Activated CD4-positive, alpha-beta memory T cell treated with anti-CD3 and anti-CD28 coated beads, Interleukin-2, amount 10 ng/mL, durations not matched to agents 7 days and 5 days (primary cell): Measurements from ENCODE around the gene FBXL20. TPM values are rescaled to one million over a fixed set of nuclear protein-coding genes. Genes with fewer than 3 reads are reported as not detected.
"Not testable (repeated sequence)": the region's sequence is repeated elsewhere in the genome, so short reads cannot be mapped to it uniquely, and the experiment has no call there.

ENCODE experiments used
- CTCF ChIA-PET: fragments of 350-600 bp; sonication (Branson Sonifier 250); formaldehyde crosslinking; loops from one replicate; lab custom pipeline; 2021; ENCODE audit warnings: antibody characterized with exemption, inconsistent platforms; lab: Charles Lee
- POLR2A ChIA-PET: fragments of 350-600 bp; sonication (Branson Sonifier 250); formaldehyde crosslinking; loops from one replicate; lab custom pipeline; 2021; ENCODE audit warnings: antibody characterized with exemption; lab: Charles Lee
- DNase-seq: peaks from one replicate; pipeline ENCODE4 v3.0.0-alpha.2; 2020
- H3K27ac Mint-ChIP-seq: one replicate; pipeline ENCODE4 v1.8.0; 2021; ENCODE audit warnings: mild to moderate bottlenecking, mixed read lengths
- H3K27me3 Mint-ChIP-seq: one replicate; pipeline ENCODE4 v1.8.0; 2021; ENCODE audit warnings: mixed read lengths
- H3K36me3 Mint-ChIP-seq: one replicate; pipeline ENCODE4 v1.8.0; 2021; ENCODE audit warnings: low read depth, mixed read lengths
- H3K4me1 Mint-ChIP-seq: one replicate; pipeline ENCODE4 v1.8.0; 2021; ENCODE audit warnings: mixed read lengths
- H3K4me3 Mint-ChIP-seq: one replicate; pipeline ENCODE4 v1.8.0; 2021; ENCODE audit warnings: mild to moderate bottlenecking, mixed read lengths
- H3K9me3 Mint-ChIP-seq: one replicate; pipeline ENCODE4 v1.8.0; 2021; ENCODE audit warnings: mixed read lengths
- total RNA-seq, 2 experiments: library from RNA; stranded (reverse); gene quantifications; one replicate each; pipeline ENCODE4 v1.2.3, GENCODE V29; 2021

FBXL20 gene
- total RNA-seq, 2 experiments from 2014 or later: 17.5 to 18.4 TPM

DNA sequence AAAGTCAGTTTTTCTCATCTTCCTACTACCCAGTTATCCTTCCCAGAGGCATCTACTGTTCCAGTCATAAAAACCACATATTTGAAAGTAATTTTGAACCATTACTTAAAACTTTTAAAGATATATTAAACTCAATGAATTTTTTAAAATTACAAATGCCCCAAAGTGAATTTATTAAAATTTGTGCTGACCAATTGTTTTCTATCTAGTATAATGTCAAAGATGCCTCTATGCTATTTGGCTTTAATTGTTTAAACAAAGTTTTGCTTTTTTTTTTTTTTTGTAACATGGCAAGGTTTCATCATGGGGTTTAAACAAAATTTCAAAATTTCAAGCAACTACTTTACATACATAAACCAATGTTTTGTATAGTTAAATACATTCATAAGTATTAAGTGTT, 60.7 kb downstream of the FBXL20 start:
- Mint-ChIP-seq H3K27ac (no peak overlapping the region), H3K27me3 (no peaks in the 10 kb centered on the region), H3K9me3 (no peaks in the 10 kb centered on the region), H3K4me1 (no peaks in the 10 kb centered on the region), H3K36me3 (no peaks in the 10 kb centered on the region), H3K4me3 (no peak overlapping the region)
- ChIA-PET CTCF (no interaction called here), POLR2A (no interaction called here)
- no peak for DNase-seq

DNA sequence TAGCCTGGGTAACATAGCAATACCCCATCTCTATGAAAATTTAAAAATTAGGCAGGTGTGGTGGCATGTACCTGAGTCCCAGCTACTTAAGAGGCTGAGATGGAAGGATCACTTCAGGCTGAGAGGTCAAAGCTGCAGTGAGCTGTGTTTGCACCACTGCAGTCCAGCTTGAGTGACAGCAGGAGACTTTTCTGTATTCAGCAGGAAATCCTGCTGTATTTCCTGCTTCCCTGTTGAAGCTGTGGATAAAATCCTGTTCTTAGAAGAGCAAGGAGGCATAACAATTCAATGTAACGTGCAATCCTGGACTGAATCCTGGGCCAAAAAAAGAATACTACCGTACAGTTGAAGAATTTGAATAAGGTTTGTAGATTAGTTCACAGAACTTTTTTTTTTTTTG, 62.2 kb downstream of the FBXL20 start:
- Mint-ChIP-seq H3K4me3 (no peak overlapping the region), H3K27ac (no peak overlapping the region), H3K9me3 (no peaks in the 10 kb centered on the region), H3K27me3 (no peaks in the 10 kb centered on the region), H3K4me1 (no peaks in the 10 kb centered on the region), H3K36me3 (no peaks in the 10 kb centered on the region)
- ChIA-PET POLR2A (no interaction called here), CTCF (no interaction called here)
- DNase-seq: no peak

DNA sequence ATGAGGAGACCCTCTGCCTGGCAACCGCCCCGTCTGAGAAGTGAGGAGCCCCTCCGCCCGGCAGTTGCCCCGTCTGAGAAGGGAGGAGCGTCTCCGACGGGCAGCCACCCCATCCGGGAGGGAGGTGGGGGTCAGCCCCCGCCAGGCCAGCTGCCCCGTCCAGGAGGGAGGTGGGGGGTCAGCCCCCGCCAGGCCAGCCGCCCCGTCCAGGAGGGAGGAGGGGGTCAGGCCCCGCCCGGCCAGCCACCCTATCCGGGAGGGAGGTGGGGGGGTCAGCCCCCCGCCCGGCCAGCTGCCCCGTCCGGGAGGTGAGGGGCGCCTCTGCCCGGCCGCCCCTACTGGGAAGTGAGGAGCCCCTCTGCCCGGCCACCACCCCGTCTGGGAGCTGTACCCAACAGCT, 63.8 kb downstream of the FBXL20 start:
- H3K4me1 Mint-ChIP-seq, H3K36me3 Mint-ChIP-seq, POLR2A ChIA-PET, DNase-seq, H3K27ac Mint-ChIP-seq, H3K9me3 Mint-ChIP-seq, H3K4me3 Mint-ChIP-seq, H3K27me3 Mint-ChIP-seq, CTCF ChIA-PET: not testable (repeated sequence)

DNA sequence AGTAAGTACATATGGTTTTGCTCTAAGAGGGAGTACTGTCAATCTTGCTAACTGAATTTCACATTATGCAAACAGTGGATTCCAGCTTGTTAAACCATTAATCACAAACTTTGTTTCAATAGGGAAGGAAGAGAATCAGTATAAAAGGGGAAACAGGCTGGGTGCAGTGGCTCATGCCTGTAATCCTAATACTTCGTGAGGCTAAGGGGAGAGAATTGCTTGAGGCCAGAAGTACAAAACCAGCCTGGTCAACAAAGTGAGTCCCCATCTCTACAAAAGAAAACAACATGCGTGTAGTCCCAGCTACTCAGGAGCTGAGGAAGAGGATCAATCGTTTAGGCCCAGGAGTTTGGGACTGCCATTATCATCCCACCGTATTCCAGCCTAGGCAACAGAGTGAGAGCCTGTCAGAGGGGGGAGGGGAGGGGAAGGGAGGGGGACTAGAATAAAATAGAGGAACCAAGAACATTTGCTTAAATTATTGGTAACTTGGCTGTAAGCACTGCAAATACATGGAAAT, 65.7 kb downstream of the FBXL20 start:
- no peaks in the 10 kb centered on the region for H3K9me3 Mint-ChIP-seq
- no peak overlapping the region for H3K4me3 Mint-ChIP-seq
- no peak overlapping the region for H3K27ac Mint-ChIP-seq
- H3K4me1 Mint-ChIP-seq: no peaks in the 10 kb centered on the region
- ChIA-PET POLR2A (no interaction called here), CTCF (no interaction called here)
- no peak for DNase-seq
- no peaks in the 10 kb centered on the region for H3K27me3 Mint-ChIP-seq
- no peaks in the 10 kb centered on the region for H3K36me3 Mint-ChIP-seq

DNA sequence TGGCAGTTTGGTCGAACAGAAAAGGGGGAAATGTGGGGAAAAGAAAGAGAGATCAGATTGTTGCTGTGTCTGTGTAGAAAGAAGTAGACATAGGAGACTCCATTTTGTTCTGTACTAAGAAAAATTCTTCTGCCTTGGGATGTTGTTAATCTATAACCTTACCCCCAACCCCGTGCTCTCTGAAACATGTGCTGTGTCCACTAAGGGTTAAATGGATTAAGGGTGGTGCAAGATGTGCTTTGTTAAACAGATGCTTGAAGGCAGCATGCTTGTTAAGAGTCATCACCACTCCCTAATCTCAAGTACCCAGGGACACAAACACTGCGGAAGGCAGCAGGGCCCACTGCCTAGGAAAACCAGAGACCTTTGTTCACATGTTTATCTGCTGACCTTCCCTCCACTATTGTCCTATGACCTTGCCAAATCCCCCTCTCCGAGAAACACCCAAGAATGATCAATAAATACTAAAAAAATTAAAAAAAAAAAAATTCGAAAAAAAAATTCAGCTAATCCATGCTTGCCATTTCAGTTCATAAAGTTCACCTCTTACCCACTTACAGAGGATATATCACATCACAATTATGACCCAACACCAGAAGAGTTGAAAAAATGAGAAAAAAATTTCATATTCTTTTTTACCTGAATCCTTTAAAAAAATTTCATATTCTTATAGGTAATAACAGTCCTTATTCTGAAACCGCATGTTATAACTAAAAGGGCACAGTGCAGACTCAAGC, 67.2 kb downstream of the FBXL20 start:
- H3K27me3 Mint-ChIP-seq, H3K9me3 Mint-ChIP-seq, POLR2A ChIA-PET, H3K4me1 Mint-ChIP-seq, DNase-seq, H3K4me3 Mint-ChIP-seq, H3K36me3 Mint-ChIP-seq, CTCF ChIA-PET, H3K27ac Mint-ChIP-seq: not testable (repeated sequence)

DNA sequence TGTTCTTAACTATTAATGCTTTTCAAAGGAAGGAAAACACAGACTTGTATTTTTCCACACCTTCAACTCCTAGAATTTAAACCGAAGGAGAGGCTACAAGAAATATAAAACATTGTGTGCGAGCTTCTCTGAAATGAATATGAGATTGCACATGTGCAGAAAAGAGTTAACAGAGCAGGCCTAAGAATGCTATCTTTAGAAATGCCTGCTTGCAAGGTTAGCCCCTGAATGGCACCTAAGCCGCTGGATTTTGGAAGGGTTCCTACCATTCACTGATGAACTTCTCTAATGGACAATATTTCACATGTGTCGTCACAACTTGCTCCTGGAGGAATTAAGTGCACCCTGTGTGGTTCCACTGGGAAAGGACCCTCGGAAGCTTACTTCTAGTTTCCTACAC, 69.3 kb downstream of the FBXL20 start:
- no peaks in the 10 kb centered on the region for H3K36me3 Mint-ChIP-seq
- no peaks in the 10 kb centered on the region for H3K27me3 Mint-ChIP-seq
- no peaks in the 10 kb centered on the region for H3K4me1 Mint-ChIP-seq
- DNase-seq: no peak
- H3K9me3 Mint-ChIP-seq: no peaks in the 10 kb centered on the region
- POLR2A ChIA-PET: no interaction called here
- no peak overlapping the region for H3K4me3 Mint-ChIP-seq
- CTCF ChIA-PET: no interaction called here
- H3K27ac Mint-ChIP-seq: no peak overlapping the region

DNA sequence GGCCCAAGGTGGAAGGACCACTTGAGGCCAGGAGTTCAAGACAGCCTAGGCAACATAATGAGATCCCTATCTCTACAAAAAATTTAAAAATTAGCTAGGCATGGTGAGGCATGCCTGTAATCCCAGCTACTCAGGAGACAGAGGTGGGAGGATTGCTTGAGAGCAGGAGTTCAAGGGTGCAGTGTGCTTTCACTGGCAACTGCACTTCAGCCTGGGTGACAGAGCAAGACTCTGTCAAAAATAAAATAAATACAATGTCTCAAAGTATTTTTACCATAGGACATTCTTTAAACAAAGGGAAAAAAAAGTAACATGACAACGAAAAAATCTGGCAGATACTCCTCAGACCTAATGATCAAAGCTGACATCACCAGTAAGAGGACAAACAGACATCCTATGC, 72.6 kb downstream of the FBXL20 start:
- ChIA-PET CTCF (no interaction called here), POLR2A (no interaction called here)
- Mint-ChIP-seq H3K36me3 (no peaks in the 10 kb centered on the region), H3K4me3 (no peak overlapping the region), H3K27ac (no peak overlapping the region), H3K27me3 (no peaks in the 10 kb centered on the region), H3K9me3 (no peaks in the 10 kb centered on the region), H3K4me1 (peaks cover 3% of the 10 kb centered on the region)
- no peak for DNase-seq

DNA sequence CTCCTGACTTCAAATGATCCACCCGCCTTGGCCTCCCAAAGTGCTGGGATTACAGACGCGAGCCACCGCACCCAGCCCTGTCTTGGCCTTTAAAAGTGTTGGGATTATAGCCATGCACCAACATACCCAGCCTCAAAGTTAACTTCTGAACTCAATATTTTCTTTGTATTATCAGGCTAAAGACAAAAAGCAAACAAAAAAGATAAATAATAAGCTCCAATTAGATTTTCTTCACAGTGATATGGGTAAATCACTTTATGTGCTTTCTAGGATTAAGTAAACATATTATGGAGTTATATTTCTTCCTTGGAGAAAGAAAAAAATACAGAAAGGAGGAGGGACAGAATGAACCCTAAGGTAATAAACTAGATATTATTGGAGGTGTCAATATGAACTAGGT, 74.3 kb downstream of the FBXL20 start:
- no peaks in the 10 kb centered on the region for H3K9me3 Mint-ChIP-seq
- peaks cover 3% of the 10 kb centered on the region for H3K4me1 Mint-ChIP-seq
- H3K27me3 Mint-ChIP-seq: no peaks in the 10 kb centered on the region
- H3K4me3 Mint-ChIP-seq: no peak overlapping the region
- H3K27ac Mint-ChIP-seq: no peak overlapping the region
- no peaks in the 10 kb centered on the region for H3K36me3 Mint-ChIP-seq
- ChIA-PET CTCF (no interaction called here), POLR2A (no interaction called here)
- no peak for DNase-seq

DNA sequence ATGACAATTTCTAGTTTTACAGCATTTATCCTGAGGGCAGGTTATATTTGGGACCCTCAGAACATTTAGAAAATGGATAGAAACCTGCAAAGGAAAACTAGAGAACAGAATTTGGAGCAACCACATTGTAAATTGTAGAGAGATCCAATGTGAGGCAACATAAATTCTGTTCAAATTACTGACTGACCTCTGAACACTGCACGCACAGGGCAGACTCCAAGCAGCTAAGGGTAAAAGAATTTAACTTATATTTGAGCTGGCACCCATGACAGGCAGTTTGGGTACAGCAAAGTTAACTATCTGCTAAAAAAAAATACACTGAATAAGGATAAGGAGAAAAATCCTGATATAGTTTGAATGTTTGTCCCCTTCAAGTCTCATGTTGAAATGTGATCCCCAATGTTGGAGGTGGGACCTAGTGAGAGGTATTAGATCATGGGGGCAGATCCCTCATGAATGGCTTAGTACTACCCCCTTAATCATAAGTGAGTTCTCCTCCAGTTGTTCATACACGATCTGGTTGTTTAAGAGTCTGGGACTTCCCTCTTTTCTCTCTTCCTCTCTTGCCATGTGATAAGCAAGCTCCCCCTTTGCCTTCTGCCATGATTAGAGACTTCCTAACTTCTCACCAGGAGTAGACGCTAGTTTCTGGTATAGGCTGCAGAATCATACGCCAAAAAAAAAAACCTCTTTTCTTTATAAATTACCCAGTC, 75.7 kb downstream of the FBXL20 start:
- Mint-ChIP-seq H3K9me3 (no peaks in the 10 kb centered on the region), H3K27ac (no peak overlapping the region), H3K4me1 (peaks cover 3% of the 10 kb centered on the region), H3K36me3 (no peaks in the 10 kb centered on the region), H3K27me3 (no peaks in the 10 kb centered on the region), H3K4me3 (no peak overlapping the region)
- POLR2A ChIA-PET: no interaction called here
- no peak for DNase-seq
- CTCF ChIA-PET: no interaction called here

DNA sequence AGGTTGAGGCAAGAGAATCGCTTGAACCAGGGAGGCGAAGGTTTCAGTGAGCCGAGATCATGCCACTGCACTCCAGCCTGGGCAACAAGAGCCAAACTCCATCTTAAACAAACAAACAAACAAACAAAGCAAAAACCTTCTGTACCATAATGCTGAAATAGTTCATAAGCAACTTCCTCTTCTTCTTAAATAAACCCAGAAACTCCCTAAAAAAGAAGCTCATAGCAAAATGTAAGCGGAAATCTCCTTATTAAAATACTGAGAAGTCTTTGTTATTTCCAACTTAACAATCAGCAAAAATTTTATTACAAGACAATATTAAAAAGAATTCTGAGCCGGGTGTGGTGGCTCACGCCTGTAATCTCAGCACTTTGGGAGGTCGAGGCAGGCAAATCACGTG, 82.8 kb downstream of the FBXL20 start:
- CTCF ChIA-PET: interaction anchor here (0.5 kb wide), 1 partner anchor 257 kb away, joined by 3 read pairs; no protein-coding TSS in a partner anchor

DNA sequence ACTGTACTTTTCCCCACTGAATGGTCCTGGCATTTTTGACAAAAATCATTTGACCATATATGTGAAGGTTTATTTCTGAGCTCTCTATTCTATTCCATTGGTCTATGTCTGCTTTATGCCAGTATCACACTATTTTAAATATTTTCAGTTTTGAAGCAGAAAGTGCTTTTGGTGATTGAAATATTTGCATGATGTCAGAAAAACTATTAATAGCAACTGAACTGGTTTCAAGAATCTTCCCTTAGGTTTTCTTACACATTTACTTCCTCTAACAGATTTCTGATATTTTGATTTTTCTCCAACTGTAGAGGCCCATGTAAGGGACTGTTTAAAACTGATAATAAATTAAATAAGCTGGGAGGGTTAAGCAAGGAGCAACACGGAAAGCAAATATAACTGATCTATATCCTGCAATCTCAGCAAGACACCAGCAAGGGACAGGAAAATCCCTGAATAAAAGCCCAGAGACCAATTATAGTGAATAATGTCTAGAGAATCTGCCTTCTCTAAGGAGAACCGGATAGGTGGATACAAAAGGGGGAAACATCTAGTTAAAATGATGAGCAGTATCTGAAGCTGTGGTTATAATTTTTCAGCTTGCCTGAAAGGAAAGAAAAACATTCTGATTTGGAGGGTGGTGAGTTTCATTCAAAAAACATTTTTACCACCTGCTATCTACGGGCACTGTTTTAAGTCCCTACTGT, 94.8 kb downstream of the FBXL20 start:
- ChIA-PET POLR2A (no interaction called here), CTCF (no interaction called here)
- Mint-ChIP-seq H3K4me3 (no peak overlapping the region), H3K4me1 (no peaks in the 10 kb centered on the region), H3K9me3 (no peaks in the 10 kb centered on the region), H3K36me3 (no peaks in the 10 kb centered on the region), H3K27me3 (no peaks in the 10 kb centered on the region), H3K27ac (no peak overlapping the region)
- DNase-seq: no peak

More for the DNA sequence above, 82.8 kb downstream of the FBXL20 start:
- no peak overlapping the region for H3K4me3 Mint-ChIP-seq
- H3K9me3 Mint-ChIP-seq: no peaks in the 10 kb centered on the region
- H3K4me1 Mint-ChIP-seq: no peaks in the 10 kb centered on the region
- H3K36me3 Mint-ChIP-seq: no peaks in the 10 kb centered on the region
- no peaks in the 10 kb centered on the region for H3K27me3 Mint-ChIP-seq
- POLR2A ChIA-PET: no interaction called here
- DNase-seq: no peak
- no peak overlapping the region for H3K27ac Mint-ChIP-seq

DNA sequence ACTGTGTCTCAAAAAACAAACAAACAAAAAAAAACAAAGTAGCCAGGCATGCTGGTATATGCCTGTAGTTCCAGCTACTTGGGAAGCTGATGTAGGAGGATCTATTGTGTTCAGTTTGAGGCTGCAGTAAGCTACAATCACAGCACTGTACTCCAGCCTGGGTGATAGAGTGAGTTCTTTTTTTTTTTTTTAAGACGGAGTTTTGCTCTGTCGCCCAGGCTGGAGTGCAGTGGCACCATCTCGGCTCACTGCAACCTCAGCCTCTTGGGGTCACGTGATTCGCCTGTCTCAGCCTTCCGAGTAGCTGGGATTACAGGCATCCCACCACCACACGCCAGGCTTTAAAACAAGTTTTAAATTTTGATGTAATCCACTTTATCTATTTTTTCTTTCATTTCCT, 95.4 kb downstream of the FBXL20 start:
- H3K27ac Mint-ChIP-seq: no peak overlapping the region

DNA sequence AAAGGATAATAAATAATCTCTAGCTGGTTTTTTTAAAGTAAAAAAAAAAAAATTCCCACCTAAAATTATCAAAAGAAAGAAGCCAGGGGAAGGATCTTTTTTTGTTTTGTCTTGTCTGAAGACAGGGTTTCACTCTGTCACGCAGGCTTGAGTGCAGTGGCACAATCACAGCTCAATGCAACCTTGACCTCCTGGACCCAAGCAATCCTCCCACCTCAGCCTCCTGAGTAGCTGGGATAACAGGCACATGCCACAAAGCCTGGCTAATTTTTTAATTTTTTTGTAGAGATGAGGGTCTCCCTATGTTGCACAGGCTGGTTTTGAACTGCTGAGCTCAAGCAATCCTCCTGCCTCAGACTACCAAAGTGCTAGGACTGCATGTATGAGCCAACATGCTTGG, 97.2 kb downstream of the FBXL20 start:
- DNase-seq: no peak
- ChIA-PET POLR2A (no interaction called here), CTCF (no interaction called here)
- no peak overlapping the region for H3K27ac Mint-ChIP-seq
- H3K27me3 Mint-ChIP-seq: no peaks in the 10 kb centered on the region
- no peak overlapping the region for H3K4me3 Mint-ChIP-seq
- H3K4me1 Mint-ChIP-seq: no peaks in the 10 kb centered on the region
- no peaks in the 10 kb centered on the region for H3K9me3 Mint-ChIP-seq
- H3K36me3 Mint-ChIP-seq: no peaks in the 10 kb centered on the region

More for the DNA sequence above, 95.4 kb downstream of the FBXL20 start:
- no peak overlapping the region for H3K4me3 Mint-ChIP-seq
- no peaks in the 10 kb centered on the region for H3K4me1 Mint-ChIP-seq
- no peak for DNase-seq
- ChIA-PET CTCF (no interaction called here), POLR2A (no interaction called here)
- H3K9me3 Mint-ChIP-seq: no peaks in the 10 kb centered on the region
- no peaks in the 10 kb centered on the region for H3K36me3 Mint-ChIP-seq
- H3K27me3 Mint-ChIP-seq: no peaks in the 10 kb centered on the region
